ENCODE measurements around the gene FAM236C.
"Not testable (repeated sequence)": the region's sequence is repeated elsewhere in the genome, so short reads cannot be mapped to it uniquely, and the experiment has no call there.

Gene FAM236C

GRCh38 chrX:72912315-72912714 lies at the start of gene FAM236C:
Gene FAM236C, plus strand, starts transcription at chrX:72912615. Its CDS starts 100 bp downstream, at chrX:72912715.
- not testable (repeated sequence) for DNase-seq

GRCh38 chrX:72882898-72883297 lies 29.5 kb upstream of the FAM236C start:
- not testable (repeated sequence) for DNase-seq

DNA sequence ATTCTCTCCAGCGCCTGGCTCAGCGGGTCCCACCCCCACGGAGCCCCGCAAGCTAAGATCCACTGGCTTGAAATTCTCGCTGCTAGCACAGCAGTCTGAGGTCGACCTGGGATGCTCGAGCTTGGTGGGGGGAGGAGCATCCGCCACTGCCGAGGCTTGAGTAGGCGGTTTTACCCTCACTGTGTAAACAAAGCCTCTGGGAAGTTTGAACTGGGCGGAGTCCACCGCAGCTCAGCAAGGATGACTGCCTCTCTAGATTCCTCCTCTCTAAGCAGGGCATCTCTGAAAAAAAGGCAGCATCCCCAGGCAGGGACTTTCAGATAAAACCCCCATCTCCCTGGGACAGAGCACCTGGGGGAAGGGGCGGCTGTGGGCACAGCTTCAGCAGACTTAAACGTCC lies 22.7 kb upstream of the FAM236C start:
- DNase-seq, result not testable (repeated sequence)

- not testable (repeated sequence) for DNase-seq
Measured at GRCh38 chrX:72916096-72916495, 3.7 kb downstream of the FAM236C start.

GRCh38 chrX:72932283-72932682 lies 19.9 kb downstream of the FAM236C start:
- DNase-seq, result not testable (repeated sequence)

GRCh38 chrX:72936455-72936854 lies 24.0 kb downstream of the FAM236C start:
- DNase-seq, result not testable (repeated sequence)

DNA sequence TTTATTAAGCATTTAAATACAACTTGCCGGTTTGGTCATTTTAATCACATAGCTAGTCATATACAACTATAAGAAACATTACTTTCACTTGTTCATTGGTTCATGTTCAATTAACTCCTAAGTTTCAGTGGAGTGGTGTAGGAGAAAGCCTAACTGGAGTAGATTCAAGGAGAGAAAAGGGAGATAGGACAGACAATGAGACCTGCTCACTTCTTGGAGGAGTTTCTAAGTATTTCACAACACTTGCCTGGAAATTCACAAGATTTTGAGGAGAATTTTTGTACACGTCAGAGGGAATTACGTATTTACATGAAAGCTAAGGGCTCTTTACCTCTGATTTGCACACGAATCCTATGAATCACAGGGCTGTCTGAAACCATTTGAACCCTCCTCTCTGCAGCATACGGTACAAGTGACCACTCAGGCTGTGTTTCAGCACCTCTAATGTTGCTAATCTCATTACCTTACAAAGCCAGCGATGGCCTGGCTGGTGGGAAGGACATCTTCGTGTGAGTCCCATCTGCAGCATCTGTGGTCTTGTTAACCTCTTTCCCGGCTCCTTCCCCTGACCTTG lies 24.6 kb downstream of the FAM236C start:
- DNase-seq, result not testable (repeated sequence)

GRCh38 chrX:72937906-72938305 lies 25.5 kb downstream of the FAM236C start, which contains the start of gene FAM236A:
Gene FAM236A, plus strand, starts transcription at chrX:72938206. Its CDS starts 57 bp downstream, at chrX:72938263.
- not testable (repeated sequence) for DNase-seq

DNA sequence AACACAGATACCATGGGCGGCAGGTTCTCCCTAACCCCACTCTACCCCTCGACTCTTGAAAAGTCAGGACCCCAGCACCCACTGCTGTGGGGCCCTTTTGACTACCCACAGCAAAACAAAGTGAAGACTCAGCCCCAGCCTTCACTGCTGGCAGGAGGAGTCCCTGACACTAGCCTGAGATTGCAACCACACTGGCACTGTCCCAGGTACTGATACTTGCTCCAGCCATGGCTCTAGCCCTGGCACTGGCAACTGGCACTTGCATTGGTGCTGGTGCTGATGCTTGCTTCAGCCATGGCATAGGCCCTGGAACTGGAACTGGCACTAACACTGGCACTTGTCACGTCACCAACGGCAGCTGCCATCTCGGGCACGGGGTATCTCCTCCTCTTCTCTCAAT lies 29.9 kb downstream of the FAM236C start:
- not testable (repeated sequence) for DNase-seq

GRCh38 chrX:72943035-72943818 lies 30.8 kb downstream of the FAM236C start:
- not testable (repeated sequence) for DNase-seq

DNA sequence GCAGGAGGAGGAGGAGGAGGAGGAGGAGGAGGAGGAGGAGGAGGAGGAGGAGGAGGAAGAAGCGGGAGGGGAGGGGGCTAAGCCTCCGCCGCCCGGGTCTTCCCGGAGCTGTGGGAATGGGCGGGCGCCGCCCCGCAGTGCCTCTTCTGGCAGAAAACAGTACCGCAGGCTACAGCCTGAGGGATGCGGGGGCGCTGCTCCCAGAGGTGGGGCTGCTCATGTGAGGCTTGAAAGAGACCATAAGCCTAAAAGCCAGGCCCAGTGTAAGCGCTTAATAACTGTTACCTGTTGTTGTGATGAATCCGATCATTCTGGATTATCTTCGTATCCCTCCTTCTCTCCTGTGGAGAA lies 31.4 kb downstream of the FAM236C start, which contains the start of gene DMRTC1:
DMRTC1 (minus strand) TSS at position 19 of the 351 bp plus-strand sequence. CDS start 68,143 bp downstream, outside the sequence.
- DNase-seq, result not testable (repeated sequence)

DNA sequence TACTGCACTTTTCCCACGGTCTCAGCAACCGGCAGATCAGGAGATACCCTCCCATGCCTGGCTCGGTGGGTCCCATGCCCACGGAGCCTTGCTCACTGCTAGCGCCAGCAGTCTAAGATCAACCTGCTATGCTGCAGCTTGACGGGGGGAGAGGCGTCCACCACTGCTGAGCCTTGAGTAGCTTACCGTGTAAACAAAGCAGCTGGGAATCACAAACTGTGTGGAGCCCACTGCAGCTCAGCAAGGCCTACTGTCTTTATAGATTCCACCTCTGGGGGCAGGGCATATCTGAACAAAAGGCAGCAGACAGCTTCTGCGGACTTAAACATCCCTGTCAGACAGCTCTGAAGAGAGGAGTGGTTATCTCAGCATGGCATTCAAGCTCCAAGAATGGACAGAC lies 47.6 kb downstream of the FAM236C start:
- not testable (repeated sequence) for DNase-seq
